WERI-Rb-1 (cell line): ENCODE data around the gene FBXW10.
"Not testable (repeated sequence)": the region's sequence is repeated elsewhere in the genome, so short reads cannot be mapped to it uniquely, and the experiment has no call there.

ENCODE experiments used
- DNase-seq: peaks from one replicate; pipeline ENCODE4 v3.0.0-alpha.2; 2020
- H3K27ac ChIP-seq: fragments of 250-450 bp; sonication (Bioruptor Pico); 2 replicates; pipeline ENCODE4 v1.5.1; 2020; ENCODE audit warnings: mild to moderate bottlenecking, moderate library complexity
- H3K27me3 ChIP-seq: fragments of 250-450 bp; sonication (Bioruptor Pico); 2 replicates; pipeline ENCODE4 v1.5.1; 2021; ENCODE audit warnings: mild to moderate bottlenecking, low read depth, moderate library complexity; ENCODE audit not compliant: insufficient read depth, severe bottlenecking
- H3K36me3 ChIP-seq: fragments of 250-450 bp; sonication (Bioruptor Pico); 2 replicates; pipeline ENCODE4 v1.5.1; 2020; ENCODE audit warnings: mild to moderate bottlenecking, moderate library complexity
- H3K4me3 ChIP-seq: 2 replicates; pipeline ENCODE4 v1.5.1; 2011; ENCODE audit warnings: low read depth, mild to moderate bottlenecking, control low read depth, low read length
- H3K9me3 ChIP-seq: fragments of 250-450 bp; sonication (Bioruptor Pico); 2 replicates; pipeline ENCODE4 v1.5.1; 2021; ENCODE audit warnings: mild to moderate bottlenecking, moderate library complexity; ENCODE audit not compliant: severe bottlenecking
- TF ChIP-seq, protein P1 (sequence below): IDR thresholded peaks from 2 replicates; pipeline ENCODE4 v1.5.1; 2011; ENCODE audit warnings: low read depth, mild to moderate bottlenecking, control low read depth, inconsistent platforms, low read length

Gene FBXW10

DNA sequence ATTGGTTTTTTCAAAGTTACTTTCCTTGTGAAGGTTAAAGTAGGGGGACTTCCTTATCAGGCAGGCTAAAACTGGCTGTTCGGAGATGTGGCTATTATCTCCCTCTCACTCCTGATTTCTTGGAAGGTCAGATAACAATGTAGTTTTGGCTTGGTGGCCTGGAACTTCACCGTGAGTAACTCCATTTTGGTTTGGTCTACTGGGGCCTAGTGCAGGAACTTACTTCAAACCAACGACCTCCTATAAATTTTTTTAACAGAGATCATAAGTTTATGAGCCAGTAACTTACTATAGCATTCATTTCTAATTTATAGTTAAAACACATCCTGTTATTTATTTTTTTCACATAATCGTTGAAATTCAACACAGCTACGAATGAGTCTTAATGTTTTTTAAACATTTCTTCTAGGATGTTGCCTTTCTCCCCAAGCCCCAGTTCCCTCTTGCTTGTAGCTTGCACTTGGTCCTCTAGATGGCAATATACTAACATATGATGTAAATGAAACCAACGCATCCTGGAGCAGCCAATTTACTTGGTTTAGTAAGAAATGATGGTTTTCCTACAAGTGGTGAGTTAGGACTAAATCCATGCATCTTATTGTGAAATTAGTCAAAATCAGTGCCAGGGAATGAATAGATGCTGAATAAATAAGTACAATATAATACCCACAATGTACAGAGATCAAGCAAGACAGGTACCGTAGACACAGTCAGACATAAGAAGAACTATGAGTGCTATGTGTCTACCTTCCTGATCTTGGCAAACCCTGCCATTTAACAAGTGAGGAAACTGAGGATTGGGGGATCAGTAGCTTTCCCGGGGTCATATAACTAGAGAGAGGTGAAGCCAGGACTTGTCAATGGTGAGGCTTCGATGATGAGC lies 72.9 kb downstream of the FBXW10 start:
- peak; percentile 53 for DNase-seq
- H3K4me3 ChIP-seq = not testable (repeated sequence)

GRCh38 chr17:18821430-18821829 lies 77.6 kb downstream of the FBXW10 start:
- H3K4me3 ChIP-seq = not testable (repeated sequence)

More for the DNA sequence above, 72.9 kb downstream of the FBXW10 start:
- TF ChIP-seq, protein P1, sequence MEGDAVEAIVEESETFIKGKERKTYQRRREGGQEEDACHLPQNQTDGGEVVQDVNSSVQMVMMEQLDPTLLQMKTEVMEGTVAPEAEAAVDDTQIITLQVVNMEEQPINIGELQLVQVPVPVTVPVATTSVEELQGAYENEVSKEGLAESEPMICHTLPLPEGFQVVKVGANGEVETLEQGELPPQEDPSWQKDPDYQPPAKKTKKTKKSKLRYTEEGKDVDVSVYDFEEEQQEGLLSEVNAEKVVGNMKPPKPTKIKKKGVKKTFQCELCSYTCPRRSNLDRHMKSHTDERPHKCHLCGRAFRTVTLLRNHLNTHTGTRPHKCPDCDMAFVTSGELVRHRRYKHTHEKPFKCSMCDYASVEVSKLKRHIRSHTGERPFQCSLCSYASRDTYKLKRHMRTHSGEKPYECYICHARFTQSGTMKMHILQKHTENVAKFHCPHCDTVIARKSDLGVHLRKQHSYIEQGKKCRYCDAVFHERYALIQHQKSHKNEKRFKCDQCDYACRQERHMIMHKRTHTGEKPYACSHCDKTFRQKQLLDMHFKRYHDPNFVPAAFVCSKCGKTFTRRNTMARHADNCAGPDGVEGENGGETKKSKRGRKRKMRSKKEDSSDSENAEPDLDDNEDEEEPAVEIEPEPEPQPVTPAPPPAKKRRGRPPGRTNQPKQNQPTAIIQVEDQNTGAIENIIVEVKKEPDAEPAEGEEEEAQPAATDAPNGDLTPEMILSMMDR = peak; percentile 24; the same call in 1 of the 2 replicates
- H3K9me3 ChIP-seq, H3K27ac ChIP-seq, H3K27me3 ChIP-seq, H3K36me3 ChIP-seq: not testable (repeated sequence)

DNA sequence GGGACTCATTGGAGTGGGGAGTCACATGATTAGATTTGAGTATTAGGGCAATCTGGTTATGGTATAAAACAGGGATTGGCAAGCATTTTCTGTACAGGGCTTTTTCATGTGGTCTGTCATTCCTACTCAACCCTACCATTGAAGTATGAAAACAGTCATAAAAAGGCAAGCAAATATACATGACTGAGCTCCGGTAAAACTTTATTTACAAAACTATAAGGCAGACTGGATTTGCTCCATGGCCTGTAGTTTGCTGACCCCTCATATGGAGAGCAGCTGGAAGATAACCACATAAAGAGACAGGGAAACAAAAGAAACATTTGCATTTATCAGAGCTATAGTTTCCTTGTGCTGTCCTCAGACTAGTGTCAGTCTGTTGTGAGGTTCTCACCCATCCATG lies 83.8 kb downstream of the FBXW10 start:
- not testable (repeated sequence) for H3K27ac ChIP-seq, H3K9me3 ChIP-seq, DNase-seq, H3K36me3 ChIP-seq, H3K4me3 ChIP-seq, H3K27me3 ChIP-seq

More at GRCh38 chr17:18821430-18821829, 77.6 kb downstream of the FBXW10 start:
- H3K36me3 ChIP-seq, DNase-seq, H3K27me3 ChIP-seq, H3K9me3 ChIP-seq, H3K27ac ChIP-seq: not testable (repeated sequence)
